ENCODE data around the gene TASP1. TPM values are rescaled to one million over a fixed set of nuclear protein-coding genes. Genes with fewer than 3 reads are reported as not detected.

TASP1 gene
- total and polyA plus RNA-seq, 10 of the 15 experiments (the other 5 are each of a cell fraction or from before 2014, with no cell fraction given) = 7.4 to 17.8 (median 10.5) TPM

GRCh38 chr20:13650474-13650873, 11.7 kb upstream of the TASP1 start:
- Histone ChIP-seq H4K20me1 (ENCODE audit: control insufficient read depth, insufficient read depth) (no peaks in the 10 kb centered on the region), H3K79me2 (ENCODE audit: control insufficient read depth, insufficient read depth, low read length) (no peaks in the 10 kb centered on the region), H3K4me1 (ENCODE audit: control insufficient read depth, insufficient read depth, low read length) (0 out of 2 replicates have a peak, but pooled peaks cover 6% of the 10 kb centered on the region), H3K27ac (ENCODE audit: control insufficient read depth, insufficient read depth) (no peak overlapping the region), H3K9me3 (replicated peaks; ENCODE audit: control insufficient read depth, insufficient read depth, low read length) (no peaks in the 10 kb centered on the region), H3K4me3 (no peak overlapping the region), H3K27me3 (replicated peaks in 1 of 2; ENCODE audit: control insufficient read depth in 2 of 2, insufficient read depth in 2 of 2, low read length in 1 of 2) (no peaks in the 10 kb centered on the region), H3K4me2 (ENCODE audit: control insufficient read depth, insufficient read depth) (no peak overlapping the region), H2AFZ (ENCODE audit: control insufficient read depth, low read depth, low read length) (no peak overlapping the region), H3K36me3 (ENCODE audit: control insufficient read depth in 2 of 2, insufficient read depth in 2 of 2, low read length in 1 of 2) (no peaks in the 10 kb centered on the region), H3K9ac (ENCODE audit: control insufficient read depth, insufficient read depth, low read length) (no peak overlapping the region)
- ChIA-PET SMC1A (ENCODE audit: uncharacterized antibody, unreplicated experiment) (interaction anchor here (0.6 kb wide), 1 partner anchor 21 kb away, joined by 3 read pairs; no protein-coding TSS in a partner anchor), POLR2A (no interaction called here), RAD21 (ENCODE audit: unreplicated experiment) (no interaction called here), CTCF (interaction anchor here (1.7 kb wide), 1 partner anchor 10 kb away, joined by 4 read pairs; no protein-coding TSS in a partner anchor)
- ATAC-seq (no peak), DNase-seq (ENCODE audit: low read depth, low spot score) (no peak), FAIRE-seq (no peak)
- no peak for TF ChIP-seq MYC (IDR thresholded peaks at IDR 0.05; ENCODE audit: insufficient read depth, insufficient read length, insufficient replicate concordance, low read length, severe bottlenecking)
- WGBS (ENCODE audit: insufficient coverage, insufficient replicate concordance, low lambda C conversion rate, missing lambda C conversion rate) = 48% methylated on average over 2 of the region's 2 CpGs
- intact Hi-C loops (cut with micrococcal nuclease; ENCODE audit: unreplicated experiment) (no loop called here), in situ Hi-C loops (cut with MboI) (no loop called here)
- BruUV-seq (replicated peaks) = no TSS peak

GRCh38 chr20:13648291-13649228, 9.8 kb upstream of the TASP1 start:
- 0 out of 3 replicates have a peak, but pooled peaks have one; percentile 34 for ATAC-seq
- no peak for DNase-seq (ENCODE audit: low read depth, low spot score)
- TF ChIP-seq ZNF384 (IDR thresholded peaks at IDR 0.05; ENCODE audit: borderline replicate concordance, low read depth, low read length) = no peak
- no peak for TF ChIP-seq SMARCA5 (IDR thresholded peaks at IDR 0.05)
- peak; percentile 25; the same call in 1 of the 2 replicates for TF ChIP-seq SPI1 (IDR thresholded peaks at IDR 0.05; ENCODE audit: borderline replicate concordance, insufficient read depth, low read depth, low read length)
- POLR2A ChIA-PET = interaction anchor here (1.1 kb wide), 1 partner anchor 10 kb away, joined by 3 read pairs; no protein-coding TSS in a partner anchor
- Histone ChIP-seq H3K27me3 (replicated peaks in 1 of 2; ENCODE audit: control insufficient read depth in 2 of 2, insufficient read depth in 2 of 2, low read length in 1 of 2) (no peaks in the 10 kb centered on the region), H3K79me2 (ENCODE audit: control insufficient read depth, insufficient read depth, low read length) (no peaks in the 10 kb centered on the region), H3K36me3 (ENCODE audit: control insufficient read depth in 2 of 2, insufficient read depth in 2 of 2, low read length in 1 of 2) (no peaks in the 10 kb centered on the region), H3K9ac (ENCODE audit: control insufficient read depth, insufficient read depth, low read length) (no peak overlapping the region), H3K27ac (ENCODE audit: control insufficient read depth, insufficient read depth) (no peak overlapping the region), H2AFZ (ENCODE audit: control insufficient read depth, low read depth, low read length) (no peak overlapping the region), H3K9me3 (replicated peaks; ENCODE audit: control insufficient read depth, insufficient read depth, low read length) (no peaks in the 10 kb centered on the region), H3K4me3 (no peak overlapping the region), H3K4me1 (ENCODE audit: control insufficient read depth, insufficient read depth, low read length) (no peaks in the 10 kb centered on the region), H4K20me1 (ENCODE audit: control insufficient read depth, insufficient read depth) (no peaks in the 10 kb centered on the region), H3K4me2 (ENCODE audit: control insufficient read depth, insufficient read depth) (no peak overlapping the region)
- intact Hi-C loops (cut with micrococcal nuclease; ENCODE audit: unreplicated experiment) (no loop called here), in situ Hi-C loops (cut with MboI) (no loop called here)
- 54% methylated on average over 10 of the region's 10 CpGs for WGBS (ENCODE audit: insufficient coverage, insufficient replicate concordance, low lambda C conversion rate, missing lambda C conversion rate)
- FAIRE-seq = no peak
- RAD21 ChIA-PET (ENCODE audit: unreplicated experiment) = interaction anchor here (0.9 kb wide), 1 partner anchor 11 kb away, joined by 3 read pairs; no protein-coding TSS in a partner anchor
- BruUV-seq (replicated peaks) = no TSS peak
- SMC1A ChIA-PET (ENCODE audit: uncharacterized antibody, unreplicated experiment) = interaction anchor here (0.9 kb wide), 1 partner anchor 116 kb away, joined by 3 read pairs; no protein-coding TSS in a partner anchor
- CTCF ChIA-PET = interaction anchor here (1.2 to 1.7 kb wide), 5 partner anchors 8 to 140 kb away, joined by 3 to 4 read pairs (median 4); no protein-coding TSS in a partner anchor

All from GM12878 (cell line).